Activated T-cell treated with anti-CD3 and anti-CD28 coated beads, Interleukin-2, amount 50 U/mL, for 48 hours (primary cell): ENCODE measurements around the gene KCNMB2.
"Not testable (repeated sequence)": the region's sequence is repeated elsewhere in the genome, so short reads cannot be mapped to it uniquely, and the experiment has no call there.

Experiments
- DNase-seq, 2 experiments: peaks; one replicate each; pipeline ENCODE4 v3.0.0-alpha.2; 2020

The KCNMB2 gene

DNA sequence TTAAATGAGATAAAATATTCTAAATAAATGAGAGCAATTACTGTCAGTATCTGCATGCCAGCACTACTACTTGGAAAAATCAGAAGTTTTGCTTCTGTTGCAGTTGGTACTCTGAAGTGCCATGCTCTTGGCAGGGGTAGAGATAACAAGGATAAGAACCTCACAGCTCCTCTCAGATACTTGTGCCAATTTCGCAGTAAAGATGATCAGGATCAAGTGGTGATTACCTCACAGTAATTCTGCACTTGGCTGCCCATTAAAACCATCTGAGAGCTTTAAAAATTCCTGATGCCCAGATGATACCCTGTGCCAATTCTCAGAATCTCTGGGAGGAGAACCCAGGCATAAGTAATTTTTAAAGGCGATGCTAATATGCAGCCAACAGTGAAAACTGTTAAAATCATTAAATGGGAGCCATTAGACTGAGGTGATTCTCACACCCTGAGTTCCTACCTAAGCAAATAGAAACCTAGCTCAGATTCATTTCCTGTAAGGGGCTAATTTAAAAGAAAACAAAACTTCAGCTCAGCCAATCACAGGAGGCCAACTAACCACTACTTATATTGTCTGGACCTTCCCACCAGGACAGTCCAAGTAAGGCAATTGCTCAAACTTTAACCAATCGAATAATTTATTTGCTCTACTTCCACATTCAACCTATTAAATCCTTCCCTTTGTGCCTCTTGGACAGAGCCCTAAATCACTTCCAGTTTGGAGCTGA, 171.2 kb downstream of the KCNMB2 start:
- no peak for DNase-seq

DNA sequence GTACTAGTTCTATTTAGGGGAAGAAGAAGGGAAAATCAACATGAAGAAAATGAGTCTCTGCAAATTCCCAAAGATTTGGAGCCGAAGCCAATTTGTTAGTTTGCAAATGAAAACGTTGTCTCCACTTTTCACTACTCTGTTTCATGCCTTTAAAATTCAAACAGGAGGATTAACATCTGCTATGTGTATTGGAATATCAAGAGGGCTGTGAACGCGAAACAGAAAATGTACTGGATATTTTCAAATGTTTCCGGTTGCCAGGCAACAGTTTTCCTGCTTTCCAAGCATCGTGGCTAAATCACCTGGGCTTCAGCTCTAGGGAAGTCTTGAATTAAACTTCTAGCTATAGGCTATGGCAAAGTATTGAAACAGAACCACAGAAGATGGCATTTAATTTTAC, 172.8 kb downstream of the KCNMB2 start:
- DNase-seq = no peak

DNA sequence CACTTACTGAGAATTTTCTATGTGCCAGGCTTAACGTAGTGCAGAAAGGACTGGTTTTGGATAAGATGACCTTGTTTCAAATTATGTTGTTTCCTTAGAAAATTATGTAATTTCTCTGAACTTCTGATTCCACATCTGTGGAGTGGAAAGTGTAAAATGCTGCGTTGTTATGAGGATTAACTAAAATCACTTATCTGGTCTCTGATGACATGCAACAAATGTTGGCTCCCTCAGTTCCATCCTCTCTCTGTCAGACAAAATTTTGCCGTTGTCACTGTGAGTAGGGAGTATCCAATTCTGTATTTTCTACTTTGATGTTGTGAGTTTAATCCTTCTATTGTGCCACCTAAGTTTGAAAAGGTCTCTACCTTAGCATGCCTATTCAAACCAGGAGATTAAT, 175.5 kb downstream of the KCNMB2 start:
- no peak for DNase-seq

DNA sequence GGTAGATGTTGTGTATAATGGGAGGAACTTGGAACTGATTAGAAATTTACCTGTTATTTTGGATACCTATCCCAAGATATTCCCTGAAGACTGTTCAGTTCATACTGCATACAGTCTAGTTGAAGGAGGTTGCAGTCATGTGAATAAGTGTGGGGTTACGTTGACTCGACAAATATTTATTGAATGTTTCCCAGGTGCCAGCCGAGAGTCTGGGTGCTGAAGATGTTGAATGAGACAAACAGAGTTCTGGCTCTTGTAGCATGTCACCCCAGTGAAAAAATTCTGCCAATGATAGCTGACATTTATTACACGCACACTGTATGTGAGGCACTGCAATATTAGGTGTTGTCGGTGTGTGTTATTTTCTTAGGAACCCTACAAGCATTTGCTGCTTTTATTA, 176.0 kb downstream of the KCNMB2 start:
- no peak for DNase-seq

DNA sequence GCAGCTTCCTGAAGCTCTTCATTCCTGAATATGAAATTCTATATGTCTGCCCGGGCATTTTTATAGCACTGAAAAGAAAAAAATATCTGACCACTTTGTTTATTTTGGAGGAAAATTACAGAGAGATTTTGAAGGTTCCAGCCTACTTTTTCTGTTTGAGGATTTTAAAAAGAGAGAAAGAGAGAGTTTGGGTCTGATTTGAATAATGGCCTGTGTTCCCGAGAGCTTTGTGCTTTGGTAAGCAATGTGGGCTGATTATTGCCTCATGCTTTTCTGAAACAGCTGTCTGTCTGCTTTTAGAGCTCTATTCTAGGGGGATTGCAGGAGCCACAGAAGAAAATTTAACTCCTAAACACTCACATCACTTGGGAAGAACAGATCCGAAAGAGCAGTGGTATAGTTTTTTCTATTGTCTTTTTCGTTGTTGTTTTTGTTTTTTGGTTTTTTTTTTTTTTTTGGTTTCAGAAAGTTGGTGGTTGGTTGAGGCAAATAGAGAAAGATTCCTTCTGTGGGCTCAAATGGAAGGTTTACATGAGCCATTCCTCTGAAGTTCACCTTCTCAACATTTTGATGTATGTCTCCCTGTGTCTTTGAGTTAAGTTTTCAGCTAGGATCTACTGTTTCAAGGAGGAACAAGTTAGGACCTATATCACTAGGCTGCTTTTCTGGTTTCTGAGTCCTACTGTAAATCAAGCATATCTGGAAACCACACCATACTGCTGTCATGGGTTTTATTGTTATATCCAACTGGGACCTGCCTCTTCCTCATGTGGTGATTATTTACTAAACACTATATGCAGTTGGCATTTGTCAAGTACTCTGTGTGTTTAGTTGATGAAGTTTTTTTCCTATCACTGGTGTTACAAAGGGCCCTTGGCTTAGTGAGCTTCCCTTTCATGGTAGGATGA, 178.9 kb downstream of the KCNMB2 start:
- DNase-seq = no peak

DNA sequence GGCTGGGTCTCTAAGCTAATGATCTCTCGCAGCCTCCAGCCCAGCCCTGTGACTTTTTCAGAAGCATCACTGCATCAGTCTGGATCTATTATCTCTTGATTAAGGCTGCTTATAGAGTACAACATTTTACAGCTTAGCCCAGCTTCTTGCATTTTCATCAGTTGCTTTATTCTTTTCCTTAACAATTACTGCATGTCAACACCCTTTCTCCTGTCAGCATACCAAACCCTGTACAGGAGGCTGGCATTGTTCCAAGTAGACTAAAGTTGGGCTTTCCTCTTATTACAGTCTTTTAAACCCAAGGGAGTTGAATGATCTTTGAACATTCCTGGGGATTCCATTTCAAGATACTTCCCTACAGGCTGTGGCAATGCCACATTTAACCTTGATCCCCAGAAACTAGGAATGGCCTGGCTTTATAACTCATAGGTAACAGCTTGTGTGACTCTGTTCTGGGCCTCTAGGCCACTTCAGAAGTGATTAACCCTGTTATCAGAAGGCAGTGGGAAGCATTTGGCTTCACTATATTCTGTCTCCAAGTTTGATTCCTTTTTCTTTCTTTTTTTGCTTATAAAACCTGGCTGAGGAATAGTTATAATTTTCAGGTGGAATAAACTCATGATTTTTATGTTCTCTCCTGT, 182.9 kb downstream of the KCNMB2 start:
- DNase-seq = no peak

DNA sequence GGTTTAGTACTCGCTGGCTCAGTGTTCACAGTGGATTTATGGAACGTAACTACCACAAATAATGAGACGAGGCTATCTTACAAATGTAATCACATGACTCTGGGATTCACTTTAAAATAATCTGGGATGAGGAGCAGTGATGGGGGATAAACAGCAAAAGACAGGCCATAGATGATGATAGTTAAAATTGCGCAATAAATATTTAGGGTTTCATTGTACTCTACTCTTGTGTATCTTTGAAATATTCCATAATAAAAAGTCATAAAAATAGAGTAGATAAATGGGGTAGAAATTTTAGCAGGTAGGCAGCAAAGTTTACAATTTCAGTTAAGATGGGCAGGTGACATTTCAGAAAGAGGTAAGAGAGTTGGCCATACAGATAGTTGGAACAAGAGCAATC, 196.6 kb downstream of the KCNMB2 start:
- DNase-seq = no peak

DNA sequence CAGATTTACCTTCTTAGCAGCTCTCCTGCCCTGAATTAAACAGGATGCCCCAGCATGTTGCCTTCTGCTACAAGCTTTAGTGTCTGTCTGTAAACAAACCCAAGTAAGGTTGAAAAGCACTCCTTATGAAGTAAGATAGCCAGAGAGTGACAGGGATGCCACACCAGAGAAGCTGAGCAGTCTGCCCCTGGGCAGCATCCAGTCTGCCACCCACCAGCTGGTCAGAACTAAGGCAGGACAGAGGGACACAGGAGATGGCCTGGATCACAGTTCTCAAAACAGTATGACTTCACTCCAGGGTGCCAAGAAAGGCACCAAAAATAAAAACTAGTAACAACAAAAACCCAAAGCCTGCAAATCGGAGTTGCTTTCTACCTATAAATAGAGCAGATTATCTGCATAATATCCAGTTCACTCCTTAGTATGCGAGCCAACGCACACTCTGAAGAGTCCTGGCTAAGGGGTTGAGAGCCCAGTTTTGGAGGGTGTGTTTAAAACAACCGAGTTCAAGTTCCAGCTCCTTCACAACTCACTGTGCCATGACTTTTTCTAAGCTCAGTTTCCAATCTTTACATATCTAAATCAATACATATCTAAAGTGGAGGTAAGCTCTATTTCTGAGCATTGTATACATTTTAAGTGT, 198.9 kb downstream of the KCNMB2 start:
- DNase-seq = no peak

DNA sequence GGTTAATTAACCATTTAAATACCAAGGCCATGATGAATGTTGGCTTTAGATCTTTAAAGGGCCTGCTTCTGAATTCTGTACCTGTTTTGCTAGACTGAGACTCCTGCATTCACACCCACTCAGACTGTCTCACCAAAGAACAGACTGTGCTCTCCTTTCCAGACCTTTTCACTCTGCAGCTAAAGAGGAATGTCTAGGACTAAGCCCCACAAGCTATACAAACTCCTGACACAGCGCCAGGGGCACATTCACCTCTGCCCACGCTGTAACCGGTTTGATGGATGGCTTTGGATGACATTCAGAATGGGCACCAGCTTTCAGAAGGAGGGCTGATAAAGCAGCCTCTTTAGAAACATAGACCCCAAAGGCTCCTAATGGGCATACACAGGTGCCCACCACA, 200.1 kb downstream of the KCNMB2 start:
- DNase-seq = no peak

DNA sequence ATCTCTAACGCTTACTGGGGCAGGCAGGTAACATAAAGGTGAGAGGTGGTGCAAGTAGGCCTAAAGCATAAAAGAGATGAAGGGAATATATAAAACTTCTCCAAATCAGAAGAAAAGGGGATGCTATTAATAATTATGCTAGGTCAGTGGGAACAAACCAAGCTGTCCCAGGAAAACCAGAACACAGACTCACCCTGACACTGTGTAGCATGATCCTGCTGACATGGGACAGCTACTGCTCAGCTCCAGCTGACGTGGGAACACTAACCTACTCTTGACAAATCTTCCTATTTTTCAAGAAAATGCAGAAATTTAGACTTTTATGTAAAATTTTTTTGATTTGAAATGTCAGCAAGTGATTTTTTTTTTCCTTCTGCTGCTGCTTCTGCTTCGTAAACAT, 203.5 kb downstream of the KCNMB2 start:
- DNase-seq = no peak

DNA sequence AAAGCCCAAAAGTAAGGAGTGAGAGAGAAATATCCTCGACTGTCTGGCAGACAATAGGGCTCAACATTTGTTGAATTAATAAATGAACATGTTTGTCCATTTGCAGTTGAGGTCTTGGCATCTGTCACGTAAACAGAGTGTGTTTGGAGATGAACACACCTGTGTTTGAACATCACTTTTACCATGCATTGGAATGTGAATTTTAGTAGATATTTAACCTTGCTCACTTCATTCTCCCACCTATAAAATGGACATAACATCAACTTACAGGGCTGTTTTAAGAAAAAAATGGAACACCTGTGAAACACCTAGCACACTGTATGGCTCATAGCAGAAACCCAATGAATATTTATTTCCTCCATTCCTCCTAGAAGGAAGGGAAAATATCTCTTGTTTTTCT, 204.8 kb downstream of the KCNMB2 start:
- no peak for DNase-seq

DNA sequence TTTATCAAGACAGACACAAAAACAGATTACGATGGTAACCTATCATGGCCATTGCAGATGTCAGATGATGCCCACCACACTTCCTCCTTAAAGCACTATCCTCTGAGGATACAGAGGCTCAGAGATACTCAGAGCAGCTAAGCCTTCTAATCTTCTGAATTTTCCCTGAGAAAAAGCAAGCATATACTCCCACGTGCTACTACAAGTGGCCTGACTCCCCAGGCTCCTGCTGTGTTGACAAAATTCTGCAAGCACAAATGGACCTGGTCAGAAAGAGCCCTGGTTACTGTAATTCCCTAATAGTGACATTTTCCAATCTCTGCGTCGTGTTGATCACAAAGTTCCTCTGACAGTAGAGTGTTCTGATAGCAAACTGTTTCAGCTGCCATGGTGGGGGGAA, 207.1 kb downstream of the KCNMB2 start:
- DNase-seq = no peak

DNA sequence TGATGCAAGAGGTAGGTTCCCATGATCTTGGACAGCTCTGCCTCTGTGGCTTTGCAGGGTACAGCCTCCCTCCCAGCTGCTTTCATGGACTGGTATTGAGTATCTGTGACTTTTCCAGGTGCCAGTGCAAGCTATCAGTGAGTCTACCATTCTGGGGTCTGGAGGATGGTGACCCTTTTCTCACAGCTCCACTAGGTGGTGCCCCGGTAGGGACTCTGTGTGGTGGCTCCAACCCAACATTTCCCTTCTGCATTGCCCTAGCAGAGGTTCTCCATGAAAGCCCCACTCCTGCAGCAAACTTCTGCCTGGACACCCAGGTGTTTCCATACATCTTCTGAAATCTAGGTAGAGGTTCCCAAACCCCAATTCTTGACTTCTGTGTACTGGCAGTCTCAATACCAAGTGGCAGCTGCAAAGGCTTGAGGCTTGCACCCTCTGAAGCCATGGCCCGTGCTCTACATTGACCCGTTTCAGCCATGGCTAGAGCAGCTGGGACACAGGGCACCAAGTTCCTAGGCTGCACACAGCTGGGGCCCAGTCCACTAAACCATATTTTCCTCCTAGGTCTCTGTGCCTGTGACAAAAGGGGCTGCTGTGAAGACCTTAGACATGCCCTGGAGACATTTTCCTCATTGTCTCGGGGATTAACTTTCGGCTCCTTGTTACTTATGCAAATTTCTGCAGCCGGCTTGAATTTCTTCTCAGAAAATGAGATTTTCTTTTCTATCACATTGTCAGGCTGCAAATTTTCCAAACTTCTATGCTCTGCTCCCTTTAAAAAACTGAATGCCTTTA, 209.8 kb downstream of the KCNMB2 start:
- DNase-seq = not testable (repeated sequence)

DNA sequence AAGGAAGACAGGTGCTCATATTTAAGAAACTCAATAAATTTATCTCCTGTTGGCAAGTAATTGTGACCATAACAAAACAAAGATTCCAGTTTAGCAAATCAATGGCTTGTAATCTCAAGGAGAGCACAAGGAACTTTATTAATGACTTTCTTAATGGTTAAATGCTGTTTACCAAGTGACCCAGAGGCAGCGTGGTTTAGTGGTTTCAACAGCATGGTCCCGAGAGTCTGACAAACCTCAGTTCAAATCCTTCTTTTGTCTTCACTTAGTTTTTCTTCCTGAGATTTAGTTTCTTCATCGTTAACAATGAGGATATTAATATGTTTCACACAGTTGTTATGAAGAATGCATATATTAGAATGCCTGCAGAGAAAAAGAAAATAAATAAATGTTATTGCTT, 212.6 kb downstream of the KCNMB2 start:
- DNase-seq = no peak

DNA sequence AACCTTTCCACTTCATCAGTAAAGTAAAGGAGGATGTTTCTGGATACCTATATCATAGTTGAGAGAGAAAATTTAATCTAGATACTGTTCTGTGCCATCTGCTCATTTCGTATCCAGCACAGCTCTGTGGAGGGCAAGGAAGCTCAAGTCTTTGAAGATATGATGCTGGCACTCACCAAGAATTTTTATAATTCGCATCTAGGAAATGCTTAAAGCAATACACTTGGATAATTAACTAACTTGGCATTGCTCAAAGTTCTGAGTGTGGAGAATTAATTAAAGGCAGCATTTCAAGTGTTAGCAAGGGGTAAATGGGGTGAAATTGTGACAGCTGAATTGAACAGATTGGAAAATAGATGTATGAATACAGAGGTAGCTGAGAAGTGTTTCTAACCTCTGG, 213.2 kb downstream of the KCNMB2 start:
- no peak for DNase-seq

DNA sequence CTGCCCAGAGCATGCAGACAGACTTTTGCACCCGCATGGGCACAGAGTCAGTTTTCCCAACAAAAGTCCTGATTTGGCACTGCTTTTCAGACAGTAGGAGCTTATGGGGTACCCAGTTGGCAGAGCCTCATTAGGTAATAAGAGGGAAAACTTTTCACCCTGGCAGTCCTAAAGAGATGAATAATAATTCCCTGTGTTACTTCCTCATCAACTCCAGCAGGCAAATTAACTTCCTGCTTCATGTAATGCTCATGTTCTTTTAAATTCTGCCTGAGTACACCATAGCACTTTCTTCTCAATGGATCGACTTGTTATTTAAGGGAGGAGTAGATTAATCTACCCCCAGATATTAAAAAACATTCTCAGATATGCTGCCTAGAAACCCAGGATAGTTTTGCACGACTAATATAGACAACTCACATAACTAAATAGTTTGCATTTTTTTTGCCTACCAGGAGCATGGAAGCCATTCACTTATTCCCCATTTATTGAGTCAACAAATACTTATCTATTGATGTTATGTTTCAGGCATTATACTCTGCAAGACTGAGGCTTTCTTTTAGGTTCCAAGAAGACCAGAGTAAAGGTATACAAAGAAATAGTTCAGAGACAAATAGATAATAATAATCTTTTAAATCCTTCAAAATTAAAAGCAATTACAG, 214.5 kb downstream of the KCNMB2 start:
- no peak for DNase-seq

DNA sequence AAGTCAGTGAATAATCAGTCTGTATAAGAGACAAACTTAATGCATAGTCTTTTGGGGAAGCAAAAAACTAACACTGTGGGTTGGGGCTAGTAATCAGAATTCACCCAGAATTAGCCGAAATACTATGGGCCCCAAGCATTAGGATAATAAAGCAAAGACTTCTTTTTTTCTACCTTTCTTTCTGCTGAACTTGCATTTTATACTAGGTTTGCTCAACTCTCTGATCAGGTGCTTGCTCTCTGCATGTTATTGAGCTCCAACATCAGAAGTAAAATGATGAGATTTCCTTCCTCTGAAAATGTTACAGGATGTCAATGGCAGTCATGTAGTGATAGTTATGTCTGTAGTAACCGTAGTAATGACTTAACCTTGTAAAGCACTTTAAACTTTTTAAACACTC, 216.6 kb downstream of the KCNMB2 start:
- no peak for DNase-seq

DNA sequence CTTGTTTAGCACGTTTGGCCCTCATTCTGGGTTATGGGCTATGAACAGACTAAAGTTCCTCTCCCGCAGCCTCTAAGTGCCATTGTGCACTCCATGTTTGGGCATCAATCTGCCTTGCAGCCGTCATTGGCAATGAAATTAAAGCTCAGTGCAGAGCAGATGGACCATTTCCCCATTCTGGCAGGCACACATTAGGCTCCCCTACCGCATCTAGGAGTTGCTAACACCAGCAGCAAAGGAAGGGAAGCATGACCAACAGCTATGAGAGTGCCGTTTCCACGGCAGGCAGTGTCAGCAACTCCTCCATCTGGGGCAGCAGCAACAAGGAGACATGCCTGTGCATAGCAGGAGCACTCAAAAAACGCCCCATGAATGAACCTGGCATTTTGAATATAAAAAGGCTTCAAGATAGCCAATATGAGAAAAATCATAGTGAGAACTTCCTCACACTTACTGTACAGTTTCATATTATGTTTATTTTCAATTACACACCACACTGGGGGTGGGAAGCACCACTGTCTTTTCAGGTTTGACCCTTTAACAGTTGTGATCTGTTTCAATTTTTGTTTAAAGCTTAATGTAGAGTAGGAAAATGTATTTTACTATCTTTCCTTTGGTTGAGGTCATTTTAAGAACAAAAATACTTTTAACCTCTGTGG, 218.7 kb downstream of the KCNMB2 start:
- DNase-seq = no peak

DNA sequence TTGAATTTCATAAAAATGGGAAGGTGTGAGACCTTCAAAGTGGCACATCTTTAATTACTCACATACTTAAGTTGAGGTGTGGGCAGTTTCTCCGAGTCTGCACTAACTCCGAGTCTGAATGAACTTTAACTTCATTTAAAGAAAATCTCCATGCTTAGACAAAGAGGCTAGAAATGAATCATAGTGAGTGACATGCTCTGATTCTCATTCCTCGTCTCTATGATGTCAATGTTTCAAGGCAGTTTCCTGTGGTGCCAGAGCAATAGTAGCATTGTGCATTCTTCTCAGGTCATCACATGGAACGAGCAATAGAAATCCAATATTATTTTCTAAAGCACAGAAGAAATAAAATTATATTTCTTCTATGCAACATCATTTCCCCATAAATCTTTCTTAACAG, 224.8 kb downstream of the KCNMB2 start:
- DNase-seq = no peak

DNA sequence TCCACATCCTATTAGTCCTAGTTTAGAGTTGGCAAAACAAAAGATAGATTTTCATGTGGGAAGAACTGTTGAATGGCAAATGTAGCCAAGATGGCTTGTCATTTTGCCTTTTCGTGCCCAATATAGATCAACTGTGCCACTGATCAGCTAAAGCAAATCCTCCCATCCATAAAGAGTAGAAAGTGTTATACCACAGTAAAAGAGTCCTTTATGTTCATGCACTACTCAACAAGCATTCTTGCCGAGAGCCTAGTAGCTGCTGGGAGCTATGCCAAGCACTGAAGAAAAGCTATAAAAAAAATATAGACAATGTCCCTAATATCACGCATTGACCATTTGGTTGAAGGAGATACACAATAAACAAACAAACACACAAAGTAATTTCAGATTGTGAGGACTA, 225.2 kb downstream of the KCNMB2 start:
- DNase-seq = no peak

DNA sequence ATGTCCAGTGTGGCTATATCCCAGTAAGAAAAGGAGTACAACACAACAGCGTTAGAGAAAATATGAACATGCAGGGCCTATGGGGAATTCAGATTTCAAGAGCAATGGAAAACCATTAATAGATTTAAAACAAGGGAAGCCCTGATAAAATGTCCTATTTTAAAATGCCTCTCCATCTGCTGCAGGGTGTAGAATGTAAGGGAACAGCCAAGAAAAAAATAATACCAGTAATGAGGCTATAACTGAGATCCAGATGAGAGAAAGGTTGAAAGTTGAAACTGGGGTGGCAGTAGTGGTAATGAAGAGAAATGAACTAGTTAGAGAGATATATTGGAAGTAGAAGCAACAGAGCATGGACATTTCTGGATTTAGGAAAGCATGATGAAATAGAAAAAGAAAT, 226.1 kb downstream of the KCNMB2 start:
- no peak for DNase-seq
